Astrocyte (in vitro differentiated cells and primary cell): Measurements from ENCODE around the gene KLHL26. TPM values are rescaled to one million over a fixed set of nuclear protein-coding genes. Genes with fewer than 3 reads are reported as not detected.

Experiments used
- DNase-seq: peaks from one replicate; pipeline ENCODE4 v3.0.0-alpha.2; 2010; ENCODE audit warnings: low read depth
- FAIRE-seq: peaks from 2 replicates; lab custom pipeline; 2011; peaks lifted over from hg19 to GRCh38; lab: Jason Lieb, UNC
- H2AFZ ChIP-seq: 2 replicates; pipeline ENCODE4 v1.6.0; 2012; ENCODE audit warnings: low read depth, low read length, inconsistent platforms
- H3K27ac ChIP-seq: 2 replicates; pipeline ENCODE4 v1.5.1; 2011; ENCODE audit warnings: low read depth, low read length, inconsistent platforms
- H3K27me3 ChIP-seq: 2 replicates; pipeline ENCODE4 v1.6.0; 2011; ENCODE audit warnings: low read length, inconsistent platforms; ENCODE audit not compliant: insufficient read depth
- H3K36me3 ChIP-seq: 2 replicates; pipeline ENCODE4 v1.5.1; 2011; ENCODE audit warnings: low read length, inconsistent platforms; ENCODE audit not compliant: insufficient read depth
- H3K4me1 ChIP-seq: 2 replicates; pipeline ENCODE4 v1.5.1; 2011; ENCODE audit warnings: low read length, inconsistent platforms; ENCODE audit not compliant: insufficient read depth
- H3K4me2 ChIP-seq: 2 replicates; pipeline ENCODE4 v1.6.0; 2012; ENCODE audit warnings: low read length, inconsistent platforms
- H3K4me3 ChIP-seq: 2 replicates; pipeline ENCODE4 v1.5.1; 2011; ENCODE audit warnings: low read depth, mild to moderate bottlenecking, low read length, inconsistent platforms; ENCODE audit not compliant: insufficient read depth
- H3K79me2 ChIP-seq: 2 replicates; pipeline ENCODE4 v1.6.0; 2012; ENCODE audit warnings: mild to moderate bottlenecking, low read length, inconsistent platforms; ENCODE audit not compliant: insufficient read depth
- H3K9ac ChIP-seq: 2 replicates; pipeline ENCODE4 v1.6.0; 2012; ENCODE audit warnings: mild to moderate bottlenecking, low read length, inconsistent platforms
- H3K9me3 ChIP-seq: 2 replicates; pipeline ENCODE4 v1.5.1; 2012; ENCODE audit warnings: low read depth, mild to moderate bottlenecking, low read length, inconsistent platforms; ENCODE audit not compliant: insufficient read depth
- H4K20me1 ChIP-seq: 2 replicates; pipeline ENCODE4 v1.6.0; 2012; ENCODE audit warnings: low read length, inconsistent platforms; ENCODE audit not compliant: insufficient read depth
- H3K27ac Mint-ChIP-seq: one replicate; pipeline ENCODE4 v1.8.0; 2021; ENCODE audit warnings: mild to moderate bottlenecking, mixed read lengths; ENCODE audit not compliant: unreplicated experiment
- H3K27me3 Mint-ChIP-seq: one replicate; pipeline ENCODE4 v1.8.0; 2021; ENCODE audit warnings: low read depth, mixed read lengths; ENCODE audit not compliant: unreplicated experiment
- H3K36me3 Mint-ChIP-seq: one replicate; pipeline ENCODE4 v1.8.0; 2021; ENCODE audit warnings: low read depth, mixed read lengths; ENCODE audit not compliant: unreplicated experiment
- H3K4me1 Mint-ChIP-seq: one replicate; pipeline ENCODE4 v1.8.0; 2021; ENCODE audit warnings: low read depth, mixed read lengths; ENCODE audit not compliant: unreplicated experiment
- H3K4me3 Mint-ChIP-seq: one replicate; pipeline ENCODE4 v1.8.0; 2021; ENCODE audit warnings: mild to moderate bottlenecking, moderate library complexity, mixed read lengths; ENCODE audit not compliant: unreplicated experiment
- H3K9me3 Mint-ChIP-seq: one replicate; pipeline ENCODE4 v1.8.0; 2021; ENCODE audit warnings: mild to moderate bottlenecking, mixed read lengths; ENCODE audit not compliant: unreplicated experiment
- CTCF ChIP-seq: IDR thresholded peaks from 2 replicates; pipeline ENCODE4 v1.5.1; 2011; ENCODE audit warnings: low read depth, mild to moderate bottlenecking, inconsistent platforms, low read length, moderate library complexity; ENCODE audit not compliant: insufficient read depth
- EZH2 ChIP-seq: IDR thresholded peaks from 2 replicates; pipeline ENCODE4 v1.6.1; 2012; ENCODE audit warnings: mild to moderate bottlenecking, low read length, inconsistent platforms; ENCODE audit not compliant: insufficient read depth
- total RNA-seq: library from RNA; stranded (reverse); gene quantifications from 2 replicates; pipeline ENCODE4 v1.2.1, GENCODE V29; 2021

KLHL26 gene
- total RNA-seq, 1 donor from 2014 or later, result 4.4 TPM

- Histone ChIP-seq H4K20me1 (peaks cover 79% of the 10 kb centered on the region), H2AFZ (no peak overlapping the region), H3K79me2 (peaks cover 20% of the 10 kb centered on the region), H3K9ac (no peak overlapping the region), H3K4me3 (no peak overlapping the region), H3K27me3 (no peaks in the 10 kb centered on the region), H3K9me3 (no peaks in the 10 kb centered on the region), H3K4me2 (no peak overlapping the region), H3K4me1 (no peaks in the 10 kb centered on the region), H3K27ac (no peak overlapping the region), H3K36me3 (no peaks in the 10 kb centered on the region)
- Mint-ChIP-seq H3K4me3 (no peak overlapping the region), H3K4me1 (no peaks in the 10 kb centered on the region), H3K9me3 (peaks cover 2% of the 10 kb centered on the region), H3K27me3 (peaks cover 2% of the 10 kb centered on the region), H3K27ac (no peak overlapping the region), H3K36me3 (peaks cover 16% of the 10 kb centered on the region)
- no peak for TF ChIP-seq EZH2
- TF ChIP-seq CTCF, result no peak
- FAIRE-seq (no peak), DNase-seq (no peak)
These were observed 82.7 kb downstream of the KLHL26 start for GRCh38 chr19:18719541-18719940.

Other genes with a start within 250 kb of the KLHL26 start
- gene LRRC25, start 239.4 kb upstream of the KLHL26 start, total RNA-seq, result not detected in 2 replicates
- gene SSBP4, start 217.6 kb upstream of the KLHL26 start, total RNA-seq, result 51.2 and 56.6 TPM in 2 replicates
- 128 and 153 TPM in 2 replicates for gene ISYNA1, start 198.9 kb upstream of the KLHL26 start, total RNA-seq
- gene ELL, start 115.0 kb upstream of the KLHL26 start, total RNA-seq, result 16.0 TPM in 2 replicates
- 246 and 251 TPM in 2 replicates for gene FKBP8, start 93.5 kb upstream of the KLHL26 start, total RNA-seq
- gene KXD1, start 79.2 kb upstream of the KLHL26 start, total RNA-seq, result 73.4 and 80.2 TPM in 2 replicates
- gene UBA52, start 65.2 kb upstream of the KLHL26 start, total RNA-seq, result 1,213 and 1,287 TPM in 2 replicates
- 47.4 and 54.6 TPM in 2 replicates for gene REX1BD, start 48.2 kb upstream of the KLHL26 start, total RNA-seq
- gene CRLF1, start 30.2 kb upstream of the KLHL26 start, total RNA-seq, result 18.5 and 53.1 TPM in 2 replicates
- gene TMEM59L, start 24.2 kb upstream of the KLHL26 start, total RNA-seq, result 5.6 and 8.8 TPM in 2 replicates
- gene CRTC1, start 46.7 kb downstream of the KLHL26 start, total RNA-seq, result 8.4 and 8.8 TPM in 2 replicates
- 1.7 and 2.3 TPM in 2 replicates for gene COMP, start 154.3 kb downstream of the KLHL26 start, total RNA-seq
- gene UPF1, start 194.9 kb downstream of the KLHL26 start, total RNA-seq, result 48.6 and 57.8 TPM in 2 replicates